B cell (primary cell): ENCODE data around the gene IL17RA. TPM values are rescaled to one million over a fixed set of nuclear protein-coding genes. Genes with fewer than 3 reads are reported as not detected.

Source experiments
- ATAC-seq: fragments of 200-7000 bp; cut with Tn5 transposase; one replicate; pipeline ENCODE4 v1.10.0; 2021; ENCODE audit warnings: low read depth, mild to moderate bottlenecking, moderate number of reproducible peaks, moderate library complexity
- CTCF ChIA-PET: fragments of 350-600 bp; sonication (Branson Sonifier 250); formaldehyde crosslinking; loops from one replicate; lab custom pipeline; 2021; ENCODE audit warnings: antibody characterized with exemption, inconsistent platforms; lab: Charles Lee
- POLR2A ChIA-PET: fragments of 350-600 bp; sonication (Branson Sonifier 250); formaldehyde crosslinking; loops from one replicate; lab custom pipeline; 2021; ENCODE audit warnings: antibody characterized with exemption; lab: Charles Lee
- DNase-seq: peaks from one replicate; pipeline ENCODE4 v3.0.0; 2013
- H2AFZ ChIP-seq: 2 replicates; pipeline ENCODE4 v1.6.1; 2012; ENCODE audit warnings: mild to moderate bottlenecking, low read depth, low read length; ENCODE audit not compliant: insufficient read depth, poor library complexity, severe bottlenecking
- H3K27ac ChIP-seq, 2 donors: 1 replicate in 1 of 2; 2 replicates in 1 of 2; pipeline ENCODE4 v1.5.1; 2012 to 2013; ENCODE audit warnings: low read length in 2 of 2, mild to moderate bottlenecking in 2 of 2, moderate library complexity in 1 of 2
- H3K27me3 ChIP-seq, 4 experiments: fragments of 200-600 bp in 1 of 4; sonication (generic) in 1 of 4; replicated peaks in 1 of 4; 1 replicate in 2 of 4; 2 replicates in 2 of 4; pipeline versions ENCODE4 v1.6.1 to v1.7.0; 2013 to 2016; ENCODE audit warnings: low read length in 3 of 4, mild to moderate bottlenecking in 2 of 4, mixed read lengths in 1 of 4, moderate library complexity in 1 of 4; ENCODE audit not compliant: insufficient read depth in 4 of 4, control insufficient read depth in 3 of 4; ENCODE audit errors: control extremely low read depth in 1 of 4
- H3K36me3 ChIP-seq, 2 experiments: replicated peaks in 1 of 2; 1 replicate in 1 of 2; 2 replicates in 1 of 2; pipeline versions ENCODE4 v1.6.1 to v1.7.1; 2013; ENCODE audit warnings: low read length in 1 of 2; ENCODE audit not compliant: insufficient read depth in 2 of 2, control insufficient read depth in 1 of 2; ENCODE audit errors: control extremely low read depth in 1 of 2, extremely low read depth in 1 of 2
- H3K4me1 ChIP-seq, 2 donors: fragments of 200-600 bp in 1 of 2; sonication (generic) in 1 of 2; 1 replicate in 1 of 2; 2 replicates in 1 of 2; pipeline versions ENCODE4 v1.5.1 to v1.6.1; 2013 to 2017; ENCODE audit warnings: low read length in 2 of 2; ENCODE audit not compliant: control insufficient read depth in 2 of 2, insufficient read depth in 2 of 2
- H3K4me2 ChIP-seq: replicated peaks from 2 replicates; pipeline ENCODE3; 2012; ENCODE audit warnings: mild to moderate bottlenecking, low read depth, low read length; ENCODE audit not compliant: poor library complexity, severe bottlenecking
- H3K4me3 ChIP-seq, 5 experiments: fragments of 200-600 bp in 1 of 5; sonication (generic) in 1 of 5; 1 replicate in 3 of 5; 2 replicates in 2 of 5; pipeline versions ENCODE4 v1.5.1 to v1.7.0; 2011 to 2016; ENCODE audit warnings: low read length in 4 of 5, mild to moderate bottlenecking in 4 of 5, low read depth in 2 of 5, control low read depth in 1 of 5, moderate library complexity in 1 of 5; ENCODE audit not compliant: insufficient read depth in 1 of 5; ENCODE audit errors: control extremely low read depth in 1 of 5, extremely low read depth in 1 of 5
- H3K79me2 ChIP-seq: fragments of 200-600 bp; sonication (generic); one replicate; pipeline ENCODE4 v1.6.0; 2016; ENCODE audit warnings: low read length; ENCODE audit not compliant: control insufficient read depth, insufficient read depth
- H3K9ac ChIP-seq: fragments of 200-600 bp; sonication (generic); 2 replicates; pipeline ENCODE4 v1.6.1; 2017; ENCODE audit warnings: mild to moderate bottlenecking, low read length, moderate library complexity
- H3K9me3 ChIP-seq, 3 donors: one replicate each; pipeline versions ENCODE4 v1.6.1 to v1.7.1; 2013; ENCODE audit warnings: low read length in 2 of 3; ENCODE audit not compliant: control insufficient read depth in 2 of 3, insufficient read depth in 1 of 3; ENCODE audit errors: control extremely low read depth in 1 of 3
- H4K20me1 ChIP-seq: 2 replicates; pipeline ENCODE4 v1.6.0; 2012; ENCODE audit warnings: mild to moderate bottlenecking, low read length; ENCODE audit not compliant: insufficient read depth, control insufficient read depth, poor library complexity, severe bottlenecking
- H3K27ac Mint-ChIP-seq: one replicate; pipeline ENCODE4 v1.8.0; 2021; ENCODE audit warnings: mixed read lengths
- H3K27me3 Mint-ChIP-seq: one replicate; pipeline ENCODE4 v1.8.0; 2021; ENCODE audit warnings: mixed read lengths
- H3K4me1 Mint-ChIP-seq: one replicate; pipeline ENCODE4 v1.8.0; 2021; ENCODE audit warnings: mixed read lengths
- H3K4me3 Mint-ChIP-seq: one replicate; pipeline ENCODE4 v1.8.0; 2021; ENCODE audit warnings: mixed read lengths
- H3K9me3 Mint-ChIP-seq: one replicate; pipeline ENCODE4 v1.8.0; 2022; ENCODE audit warnings: mixed read lengths; ENCODE audit not compliant: insufficient read depth
- EZH2 ChIP-seq: IDR thresholded peaks from 2 replicates; pipeline ENCODE4 v1.6.1; 2012; ENCODE audit warnings: borderline replicate concordance, low read depth, mild to moderate bottlenecking, moderate library complexity, low read length; ENCODE audit not compliant: insufficient read depth, poor library complexity, severe bottlenecking
- WGBS: methylation state at CpG from one replicate; pipeline ENCODE4 v1.1.5; 2013; ENCODE audit warnings: missing lambda C conversion rate; ENCODE audit not compliant: insufficient coverage; 5-methylcytosine and 5-hydroxymethylcytosine counted together
- intact Hi-C: fragments of 100-400 bp; cut with micrococcal nuclease; formaldehyde crosslinking; loops from one replicate; pipeline ENCODE4 v1.10.0; 2022
- polyA plus RNA-seq: library from polyadenylated mRNA; depleted of rRNA; stranded (reverse); fragments of >200 nt; gene quantifications from 2 replicates; pipeline ENCODE4 v1.2.3, GENCODE V29; 2012
- total RNA-seq, 2 donors: library from RNA; stranded (reverse); fragments of 120-200 nt in 1 of 2; gene quantifications; 1 replicate in 1 of 2; 2 replicates in 1 of 2; pipeline versions ENCODE4 v1.2.3 to v1.2.4, GENCODE V29; 2013 to 2022
- TF ChIP-seq, protein P1 (sequence below): fragments of 200-600 bp; IDR thresholded peaks from one replicate; pipeline ENCODE4 v1.8.0; 2022; ENCODE audit warnings: antibody characterized with exemption, mild to moderate bottlenecking

The IL17RA gene
- total and polyA plus RNA-seq, 2 donors (not counting 1 experiment from before 2014, with no cell fraction given), result 8.1 to 24.6 TPM

DNA sequence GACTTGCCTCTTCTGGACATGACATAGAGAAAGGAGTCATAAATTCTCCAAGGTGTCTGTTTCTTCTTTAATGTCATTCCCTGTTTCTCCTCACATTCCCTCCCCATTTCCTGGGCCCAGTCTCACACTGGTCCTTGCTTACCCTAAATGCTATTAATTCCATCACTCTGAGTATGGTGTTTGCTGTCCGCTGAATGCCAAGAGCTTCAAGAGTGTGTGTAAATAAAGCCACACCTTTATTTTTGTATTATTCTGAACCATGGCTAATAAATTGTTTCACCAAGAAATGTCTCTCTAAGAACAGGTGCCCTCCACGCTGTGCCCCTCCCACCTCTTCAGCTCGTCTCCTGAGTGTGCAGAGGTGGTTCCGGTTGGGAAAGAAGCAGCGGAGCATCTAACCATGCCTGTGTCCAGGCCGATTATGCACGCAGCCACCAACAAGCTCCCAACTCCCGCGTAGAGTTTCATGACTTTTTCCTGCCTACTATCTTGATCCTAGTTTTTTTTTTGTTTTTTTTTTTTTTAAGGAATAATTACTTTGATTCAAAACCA, 27.8 kb downstream of the IL17RA start:
- Mint-ChIP-seq H3K27ac (no peak overlapping the region), H3K4me3 (no peak overlapping the region), H3K9me3 (no peaks in the 10 kb centered on the region), H3K4me1 (peaks cover 17% of the 10 kb centered on the region), H3K27me3 (peaks cover 4% of the 10 kb centered on the region)
- ATAC-seq (no peak), DNase-seq (no peak)
- intact Hi-C loops, result no loop called here
- peaks cover 0 to 20% of the 10 kb centered on the region in 2 experiments for H3K36me3 ChIP-seq
- H4K20me1 ChIP-seq, result no peaks in the 10 kb centered on the region
- H3K79me2 ChIP-seq, result no peaks in the 10 kb centered on the region
- peaks cover 4 to 16% of the 10 kb centered on the region in 2 donors for H3K4me1 ChIP-seq
- POLR2A ChIA-PET, result no interaction called here
- H3K27me3 ChIP-seq, result no peaks in the 10 kb centered on the region
- TF ChIP-seq EZH2, result no peak
- TF ChIP-seq, protein P1, sequence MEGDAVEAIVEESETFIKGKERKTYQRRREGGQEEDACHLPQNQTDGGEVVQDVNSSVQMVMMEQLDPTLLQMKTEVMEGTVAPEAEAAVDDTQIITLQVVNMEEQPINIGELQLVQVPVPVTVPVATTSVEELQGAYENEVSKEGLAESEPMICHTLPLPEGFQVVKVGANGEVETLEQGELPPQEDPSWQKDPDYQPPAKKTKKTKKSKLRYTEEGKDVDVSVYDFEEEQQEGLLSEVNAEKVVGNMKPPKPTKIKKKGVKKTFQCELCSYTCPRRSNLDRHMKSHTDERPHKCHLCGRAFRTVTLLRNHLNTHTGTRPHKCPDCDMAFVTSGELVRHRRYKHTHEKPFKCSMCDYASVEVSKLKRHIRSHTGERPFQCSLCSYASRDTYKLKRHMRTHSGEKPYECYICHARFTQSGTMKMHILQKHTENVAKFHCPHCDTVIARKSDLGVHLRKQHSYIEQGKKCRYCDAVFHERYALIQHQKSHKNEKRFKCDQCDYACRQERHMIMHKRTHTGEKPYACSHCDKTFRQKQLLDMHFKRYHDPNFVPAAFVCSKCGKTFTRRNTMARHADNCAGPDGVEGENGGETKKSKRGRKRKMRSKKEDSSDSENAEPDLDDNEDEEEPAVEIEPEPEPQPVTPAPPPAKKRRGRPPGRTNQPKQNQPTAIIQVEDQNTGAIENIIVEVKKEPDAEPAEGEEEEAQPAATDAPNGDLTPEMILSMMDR, result no peak
- no peak overlapping the region for H3K27ac ChIP-seq
- H2AFZ ChIP-seq, result no peak overlapping the region
- H3K9ac ChIP-seq, result no peak overlapping the region
- H3K4me2 ChIP-seq, result no peak overlapping the region
- no peaks in the 10 kb centered on the region for H3K9me3 ChIP-seq
- no peak overlapping the region for H3K4me3 ChIP-seq
- CTCF ChIA-PET, result no interaction called here
- WGBS, result 66% methylated on average over 3 of the region's 9 CpGs

DNA sequence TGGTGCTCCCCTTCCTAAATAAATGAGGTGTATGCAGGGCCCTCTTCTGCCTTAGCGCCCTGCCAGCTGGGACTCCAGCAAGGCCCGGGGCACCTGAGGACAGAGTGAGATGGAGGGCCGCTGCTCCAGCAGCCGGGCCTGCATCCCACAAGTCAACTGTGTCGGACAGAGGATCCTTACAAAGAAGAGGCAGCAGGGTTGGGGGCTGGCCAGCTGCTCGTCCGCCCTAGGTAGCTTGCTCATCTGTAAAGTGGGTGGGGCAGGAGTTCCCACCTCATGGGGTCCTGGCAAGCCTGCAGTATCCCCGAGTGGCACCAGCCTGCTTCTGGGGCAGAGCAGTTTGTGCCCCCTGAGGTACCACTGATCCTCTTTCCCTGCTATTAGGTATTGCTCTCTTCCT, 28.8 kb downstream of the IL17RA start:
- no peak overlapping the region for H3K27ac ChIP-seq
- WGBS, result 79% methylated on average over 7 of the region's 8 CpGs
- ChIA-PET POLR2A (no interaction called here), CTCF (interaction anchor here (0.5 kb wide), 1 partner anchor 388 kb away, joined by 3 read pairs; no protein-coding TSS in a partner anchor)
- H3K4me2 ChIP-seq, result no peak overlapping the region
- Mint-ChIP-seq H3K4me3 (no peak overlapping the region), H3K27ac (no peak overlapping the region), H3K9me3 (no peaks in the 10 kb centered on the region), H3K4me1 (peaks cover 27% of the 10 kb centered on the region), H3K27me3 (peaks cover 10% of the 10 kb centered on the region)
- peaks cover 0 to 11% of the 10 kb centered on the region in 2 experiments for H3K36me3 ChIP-seq
- H3K27me3 ChIP-seq, result peaks cover 0 to 3% (median 0%) of the 10 kb centered on the region in 4 experiments
- no peak for TF ChIP-seq EZH2
- TF ChIP-seq, protein P1, result no peak
- H4K20me1 ChIP-seq, result no peaks in the 10 kb centered on the region
- H3K9me3 ChIP-seq, result no peaks in the 10 kb centered on the region
- no peak for ATAC-seq
- DNase-seq, result no peak
- no peak overlapping the region for H3K4me3 ChIP-seq
- H3K9ac ChIP-seq, result no peak overlapping the region
- H3K4me1 ChIP-seq, result peaks cover 14 to 26% of the 10 kb centered on the region in 2 donors
- no peaks in the 10 kb centered on the region for H3K79me2 ChIP-seq
- intact Hi-C loops, result no loop called here
- H2AFZ ChIP-seq, result no peak overlapping the region
